Measurements from ENCODE around the gene SOBP. TPM values are rescaled to one million over a fixed set of nuclear protein-coding genes. Genes with fewer than 3 reads are reported as not detected.
A peak's percentile ranks its signal among the peaks of the same experiment; 100 is the strongest.

The SOBP gene
- total and polyA plus RNA-seq, 2 donors (not counting 3 experiments of a cell fraction or from before 2014, with no cell fraction given) = 0.35 to 6.6 TPM

- Histone ChIP-seq H3K4me2 (ENCODE audit: insufficient read depth, low read length) (no peak overlapping the region), H3K9me1 (replicated peaks; ENCODE audit: control insufficient read depth, extremely low read depth, insufficient read depth, low read length) (no peaks in the 10 kb centered on the region), H3K36me3 (ENCODE audit: control insufficient read depth in 2 of 2, extremely low read depth in 1 of 2, insufficient read depth in 2 of 2, low read length in 2 of 2) (no peaks in the 10 kb centered on the region), H3K9me3 (replicated peaks; ENCODE audit: control insufficient read depth, insufficient read depth, low read length) (no peaks in the 10 kb centered on the region), H3K4me1 (ENCODE audit: control insufficient read depth, extremely low read depth, insufficient read depth, low read length) (peaks cover 20% of the 10 kb centered on the region), H3K4me3 (replicated peaks in 1 of 3; ENCODE audit: insufficient read depth in 1 of 3, low read depth in 1 of 3, low read length in 3 of 3) (no peak overlapping the region), H3K79me2 (ENCODE audit: control insufficient read depth, insufficient read depth, low read length) (no peaks in the 10 kb centered on the region), H3K27ac (ENCODE audit: insufficient read depth, low read depth, low read length) (no peak overlapping the region), H3K27me3 (ENCODE audit: control insufficient read depth in 2 of 2, insufficient read depth in 2 of 2, low read length in 2 of 2) (no peaks in the 10 kb centered on the region), H2AFZ (ENCODE audit: low read depth, low read length) (no peak overlapping the region), H3K9ac (replicated peaks; ENCODE audit: extremely low read depth, insufficient read depth, low read length) (no peak overlapping the region), H4K20me1 (replicated peaks; ENCODE audit: control insufficient read depth, extremely low read depth, insufficient read depth, low read length) (no peaks in the 10 kb centered on the region)
- CTCF ChIA-PET = interaction anchor here (0.6 to 1.2 kb wide), 5 partner anchors 8 to 246 kb away, joined by 3 to 5 read pairs (median 3); no protein-coding TSS in a partner anchor
- FAIRE-seq (peak; percentile 76), DNase-seq (ENCODE audit: low read depth, low spot score) (no peak)
- POLR2A ChIA-PET = no interaction called here
- BruUV-seq (replicated peaks) = no TSS peak
- intact Hi-C loops (cut with micrococcal nuclease) = no loop called here
- TF ChIP-seq CTCF (IDR thresholded peaks at IDR 0.05; ENCODE audit: extremely low read depth in 1 of 2, insufficient read depth in 1 of 2, low read depth in 1 of 2, low read length in 2 of 2) (no peak), GATA2 (IDR thresholded peaks at IDR 0.05; ENCODE audit: insufficient read depth, insufficient read length, low read depth, low read length) (no peak), FOS (IDR thresholded peaks at IDR 0.05; ENCODE audit: borderline replicate concordance, insufficient read depth, low read length) (no peak), EZH2 (IDR thresholded peaks at IDR 0.05; ENCODE audit: borderline replicate concordance, low read depth, low read length, severe bottlenecking) (no peak), JUN (IDR thresholded peaks at IDR 0.05; ENCODE audit: borderline replicate concordance, insufficient read depth, insufficient read length, low read depth) (no peak), MYC (IDR thresholded peaks at IDR 0.05; ENCODE audit: low read depth, low read length) (no peak), MAX (IDR thresholded peaks at IDR 0.05; ENCODE audit: insufficient read depth, insufficient read length) (no peak), POLR2A (IDR thresholded peaks at IDR 0.05; ENCODE audit: low read depth, low read length) (no peak), POLR2AphosphoS5 (IDR thresholded peaks at IDR 0.05; ENCODE audit: insufficient read depth, low read depth, low read length) (no peak)
- dilution Hi-C loops (cut with MboI; ENCODE audit: extremely low pct_ligation_motif_present, low sequenced_read_pairs) = no loop called here
Observed at GRCh38 chr6:107621229-107621937, 131.5 kb downstream of the SOBP start.
